Measurements from ENCODE around the gene ZNF821.
A peak's percentile ranks its signal among the peaks of the same experiment; 100 is the strongest.
"Not testable (repeated sequence)": the region's sequence is repeated elsewhere in the genome, so short reads cannot be mapped to it uniquely, and the experiment has no call there.

Gene ZNF821

GRCh38 chr16:71859762-71860521 lies 24.0 kb downstream of the ZNF821 start:
- DNase-seq (ENCODE audit: low read depth in 2 of 2) = no peak

- DNase-seq (ENCODE audit: low read depth in 2 of 2) = no peak
Measured at GRCh38 chr16:71855937-71856662, 27.9 kb downstream of the ZNF821 start.

- no peak for DNase-seq (ENCODE audit: low read depth in 2 of 2)
Measured at GRCh38 chr16:71854369-71854948, 29.5 kb downstream of the ZNF821 start.

- DNase-seq (ENCODE audit: low read depth in 2 of 2) = no peak
Measured at GRCh38 chr16:71853413-71853812, 30.6 kb downstream of the ZNF821 start.

GRCh38 chr16:71852561-71852960 lies 31.4 kb downstream of the ZNF821 start:
- no peak for DNase-seq (ENCODE audit: low read depth in 2 of 2)

GRCh38 chr16:71852158-71852557 lies 31.8 kb downstream of the ZNF821 start:
- DNase-seq (ENCODE audit: low read depth in 2 of 2) = no peak

GRCh38 chr16:71851746-71852145 lies 32.2 kb downstream of the ZNF821 start:
- DNase-seq (ENCODE audit: low read depth in 2 of 2) = no peak

- DNase-seq (ENCODE audit: low read depth in 2 of 2) = no peak
Measured at GRCh38 chr16:71848622-71849021, 35.4 kb downstream of the ZNF821 start.

- no peak for DNase-seq (ENCODE audit: low read depth in 2 of 2)
Measured at GRCh38 chr16:71847096-71847495, 36.9 kb downstream of the ZNF821 start.

- no peak for DNase-seq (ENCODE audit: low read depth in 2 of 2)
Measured at GRCh38 chr16:71846431-71846830, 37.6 kb downstream of the ZNF821 start.

GRCh38 chr16:71845639-71846430 lies 38.1 kb downstream of the ZNF821 start, which contains the start of gene ATXN1L:
Gene ATXN1L (plus strand): TSS chr16:71845976. CDS start chr16:71849741, 3,765 bp downstream.
- peak; percentile 88 to 94 for DNase-seq (ENCODE audit: low read depth in 2 of 2)

GRCh38 chr16:71843572-71843971 lies 40.4 kb downstream of the ZNF821 start:
- DNase-seq (ENCODE audit: low read depth in 2 of 2) = no peak

- DNase-seq (ENCODE audit: low read depth in 2 of 2) = no peak
Measured at GRCh38 chr16:71840052-71840451, 43.9 kb downstream of the ZNF821 start.

GRCh38 chr16:71837150-71837549 lies 46.8 kb downstream of the ZNF821 start:
- DNase-seq (ENCODE audit: low read depth in 2 of 2) = no peak

GRCh38 chr16:71834291-71834690 lies 49.7 kb downstream of the ZNF821 start:
- no peak for DNase-seq (ENCODE audit: low read depth in 2 of 2)

GRCh38 chr16:71832112-71832511 lies 51.9 kb downstream of the ZNF821 start:
- not testable (repeated sequence) for DNase-seq (ENCODE audit: low read depth in 2 of 2)

GRCh38 chr16:71831698-71832097 lies 52.3 kb downstream of the ZNF821 start:
- not testable (repeated sequence) for DNase-seq (ENCODE audit: low read depth in 2 of 2)

- no peak for DNase-seq (ENCODE audit: low read depth in 2 of 2)
Measured at GRCh38 chr16:71830359-71830758, 53.6 kb downstream of the ZNF821 start.

- DNase-seq (ENCODE audit: low read depth in 2 of 2) = no peak
Measured at GRCh38 chr16:71826533-71827017, 57.4 kb downstream of the ZNF821 start.

GRCh38 chr16:71817155-71817500 lies 66.9 kb downstream of the ZNF821 start:
- not testable (repeated sequence) for DNase-seq (ENCODE audit: low read depth in 2 of 2)

GRCh38 chr16:71811261-71811803 lies 72.7 kb downstream of the ZNF821 start:
- DNase-seq (ENCODE audit: low read depth in 2 of 2) = no peak

- DNase-seq (ENCODE audit: low read depth in 2 of 2) = not testable (repeated sequence)
Measured at GRCh38 chr16:71810155-71810530, 73.8 kb downstream of the ZNF821 start.

Measured in stimulated activated CD8-positive, alpha-beta memory T cell treated with anti-CD3 and anti-CD28 coated beads, Interleukin-2, amount 100 ng/mL, for 1 hour (primary cell).